HG02840 (cell line): Measurements from ENCODE around the gene PIK3CB.
"Not testable (repeated sequence)": the region's sequence is repeated elsewhere in the genome, so short reads cannot be mapped to it uniquely, and the experiment has no call there.

ENCODE experiments used
- ATAC-seq: cut with Tn5 transposase; IDR thresholded peaks from one replicate; pipeline ENCODE4 v1.9.1; 2021; ENCODE audit warnings: mild to moderate bottlenecking, moderate library complexity, moderate number of reproducible peaks; ENCODE audit not compliant: unreplicated experiment, low FRiP score

Gene PIK3CB

GRCh38 chr3:138687236-138687635, 147.5 kb downstream of the PIK3CB start:
- peak; percentile 25 for ATAC-seq

DNA sequence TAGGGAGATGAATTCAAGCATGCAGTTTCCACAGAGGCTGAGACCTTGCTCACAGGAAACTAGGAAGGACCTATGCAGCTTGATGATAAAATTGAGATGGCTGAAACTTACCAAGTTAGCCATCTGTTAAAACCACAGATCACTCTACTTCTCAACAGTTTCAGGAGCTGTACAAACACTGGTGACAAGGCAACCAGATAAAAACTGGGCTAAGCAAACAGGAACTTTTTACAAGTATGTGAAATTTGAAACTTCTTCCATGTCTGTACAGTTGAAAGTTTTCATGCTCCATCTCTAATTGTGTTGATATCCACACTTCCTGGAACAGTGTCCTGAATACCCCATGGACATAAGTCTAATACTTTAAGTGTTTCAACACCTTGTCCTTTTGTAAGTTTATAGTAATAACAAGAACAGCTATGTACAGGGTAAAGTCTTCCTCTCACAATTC, 147.9 kb downstream of the PIK3CB start:
- ATAC-seq, result peak; percentile 97

- no peak for ATAC-seq
Observed at GRCh38 chr3:138684396-138684795, 150.3 kb downstream of the PIK3CB start.

DNA sequence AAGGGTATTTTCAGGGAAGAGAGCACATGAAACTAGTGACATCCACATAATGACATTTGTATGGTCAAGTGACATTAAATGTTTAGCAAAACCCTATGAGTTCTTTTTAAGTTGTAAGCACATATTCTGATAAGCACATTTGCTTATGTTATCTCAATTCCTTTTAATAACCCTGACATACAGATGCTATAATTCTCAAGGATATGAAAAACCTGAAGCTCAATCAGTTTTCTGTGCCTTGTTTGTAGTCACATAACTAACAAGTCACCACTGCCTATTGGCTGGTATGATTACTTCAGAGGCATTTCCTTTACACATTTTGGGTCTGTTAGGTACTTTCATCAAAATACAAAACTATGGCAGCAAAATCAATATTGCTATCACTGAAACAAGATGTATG, 152.1 kb downstream of the PIK3CB start:
- ATAC-seq, result no peak

DNA sequence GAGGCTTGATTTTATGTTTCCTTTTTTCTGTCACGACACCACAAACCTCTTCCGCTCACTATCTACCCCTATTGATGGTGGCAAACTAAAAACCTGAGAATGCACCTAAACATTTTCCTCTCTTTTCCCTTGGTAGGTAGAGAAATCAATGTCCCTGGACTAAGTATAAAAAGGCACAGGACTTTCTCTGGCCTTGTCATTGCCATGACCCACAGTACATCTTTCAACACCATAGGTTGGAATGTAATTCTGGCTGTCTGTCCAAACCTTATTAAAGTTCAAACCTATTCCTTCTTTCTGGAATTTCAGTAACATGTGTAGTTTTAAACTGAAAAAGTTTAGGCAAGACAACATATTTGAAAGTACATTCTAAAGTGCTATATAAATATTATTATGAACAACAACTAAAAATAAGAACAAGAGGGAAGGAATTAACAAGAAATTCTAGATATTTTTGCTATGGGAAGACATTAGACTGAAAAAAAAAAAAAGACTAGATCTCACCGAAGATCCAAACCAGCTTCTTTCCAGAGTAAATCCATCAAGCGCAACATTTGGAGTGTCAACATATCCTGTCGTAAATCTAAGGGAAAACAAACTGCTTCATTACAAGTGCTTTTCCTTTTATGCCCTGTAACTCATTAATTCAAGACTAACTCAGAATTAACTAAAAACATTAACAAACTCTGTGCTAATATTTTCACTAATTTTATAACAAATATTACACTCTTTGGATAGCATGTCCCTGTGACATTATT, 153.1 kb downstream of the PIK3CB start:
- ATAC-seq, result no peak

- not testable (repeated sequence) for ATAC-seq
Observed at GRCh38 chr3:138680974-138681373, 153.8 kb downstream of the PIK3CB start.

DNA sequence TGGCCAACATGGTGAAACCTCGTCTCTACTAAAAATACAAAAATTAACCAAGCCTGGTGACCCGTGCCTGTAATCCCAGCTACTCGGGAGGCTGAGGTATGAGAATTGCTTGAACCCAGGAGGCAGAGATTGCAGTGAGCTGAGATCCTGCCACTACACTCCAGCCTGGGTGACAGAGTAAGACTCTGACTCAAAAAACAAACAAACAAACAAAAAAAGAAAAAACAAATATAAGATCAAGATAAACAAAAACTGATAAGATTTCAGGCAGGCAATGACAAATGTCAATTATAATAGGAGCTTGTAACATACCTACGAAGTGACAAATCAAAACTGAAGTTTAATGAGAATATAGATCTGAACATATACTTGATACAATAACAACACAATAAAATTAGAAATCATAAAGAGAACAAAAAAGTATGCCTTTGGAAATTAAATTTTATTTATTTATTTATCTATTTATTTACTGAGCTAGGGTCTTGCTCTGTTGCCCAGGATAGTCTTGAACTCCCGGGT, 155.8 kb downstream of the PIK3CB start:
- no peak for ATAC-seq

GRCh38 chr3:138678086-138678485, 156.6 kb downstream of the PIK3CB start:
- no peak for ATAC-seq

- ATAC-seq, result no peak
Observed at GRCh38 chr3:138675393-138675792, 159.3 kb downstream of the PIK3CB start.

DNA sequence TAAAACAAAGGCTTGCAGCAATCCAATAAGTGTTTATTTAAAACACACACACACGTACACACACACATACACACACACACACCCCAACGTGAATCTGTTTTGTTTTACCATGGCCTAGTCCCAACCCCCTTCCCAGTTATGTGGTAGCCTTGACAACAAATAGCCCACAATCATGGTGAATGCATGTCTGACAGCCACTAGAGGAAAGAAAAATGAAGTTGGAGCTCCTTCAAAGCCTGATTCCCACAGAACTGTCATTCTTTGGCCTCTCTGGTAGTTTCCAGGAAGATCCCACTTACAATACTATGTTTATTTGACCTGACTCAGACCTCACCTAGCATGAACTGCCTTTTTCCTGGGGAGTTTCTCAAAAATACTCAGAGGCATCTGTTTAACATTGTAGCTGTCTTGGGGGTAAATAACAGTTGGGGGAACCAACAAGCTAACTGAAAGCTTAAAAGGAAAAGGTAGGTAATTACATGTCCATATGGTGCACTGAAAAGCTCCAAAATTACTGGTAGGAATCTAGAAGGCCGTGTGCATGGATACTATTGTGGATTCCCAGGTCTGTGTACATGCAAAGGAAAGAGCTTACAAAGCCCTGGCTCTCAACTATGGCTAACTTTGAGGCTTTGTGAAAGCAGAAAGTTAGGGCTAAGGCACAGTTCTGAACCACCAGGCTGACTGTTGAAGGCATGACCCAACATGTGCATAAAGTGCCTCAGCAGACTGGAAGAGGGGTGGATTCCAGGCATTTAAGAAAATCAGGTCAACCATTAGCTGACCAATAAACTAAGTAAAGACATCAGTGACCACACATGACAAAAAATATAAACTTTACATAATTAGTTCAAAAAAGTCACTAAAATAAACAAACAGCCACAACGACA, 160.8 kb downstream of the PIK3CB start:
- no peak for ATAC-seq

DNA sequence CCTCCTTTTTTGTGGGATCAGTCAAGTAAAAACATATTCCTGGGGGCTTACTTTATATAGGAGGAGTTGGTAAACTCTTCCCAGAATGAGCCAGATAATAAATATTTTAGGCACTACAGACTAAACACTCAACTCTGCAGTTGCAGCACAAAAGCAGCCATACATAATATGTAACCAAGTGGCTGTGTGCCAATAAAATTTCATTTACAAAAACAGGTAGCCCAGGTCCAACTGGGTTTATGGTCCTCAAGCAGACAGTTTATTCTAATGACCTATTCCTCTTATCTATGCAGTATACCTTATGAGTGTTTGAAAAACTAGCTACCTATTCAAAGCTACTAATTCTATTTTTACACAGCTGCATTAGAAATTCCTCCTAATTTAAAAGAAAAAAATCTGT, 164.3 kb downstream of the PIK3CB start:
- ATAC-seq, result no peak

GRCh38 chr3:138668107-138668506, 166.6 kb downstream of the PIK3CB start:
- no peak for ATAC-seq

- ATAC-seq, result no peak
Observed at GRCh38 chr3:138657508-138657907, 177.2 kb downstream of the PIK3CB start.

- ATAC-seq, result no peak
Observed at GRCh38 chr3:138653567-138653966, 181.2 kb downstream of the PIK3CB start.

DNA sequence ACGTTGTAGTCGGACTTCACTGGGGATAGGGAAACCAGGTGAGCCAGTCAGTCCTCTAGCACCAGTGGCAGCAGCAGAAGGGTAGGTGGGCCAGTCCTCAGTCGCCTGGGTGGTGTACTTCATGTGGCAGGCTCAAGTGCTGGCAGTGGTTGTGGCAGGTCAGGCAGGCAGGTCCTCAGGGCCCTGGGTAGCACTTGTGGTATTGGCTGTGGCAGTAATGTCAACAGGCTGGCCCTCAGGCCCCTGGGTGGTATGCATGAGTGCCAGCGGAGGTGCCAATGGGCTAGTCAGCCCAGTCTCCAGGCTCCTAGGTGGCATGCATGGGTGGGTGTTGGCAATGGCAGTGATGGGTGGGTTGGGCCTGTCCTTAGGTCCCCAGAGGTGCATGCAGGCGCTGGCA, 185.6 kb downstream of the PIK3CB start:
- no peak for ATAC-seq

GRCh38 chr3:138646513-138646912, 188.2 kb downstream of the PIK3CB start:
- ATAC-seq, result no peak

DNA sequence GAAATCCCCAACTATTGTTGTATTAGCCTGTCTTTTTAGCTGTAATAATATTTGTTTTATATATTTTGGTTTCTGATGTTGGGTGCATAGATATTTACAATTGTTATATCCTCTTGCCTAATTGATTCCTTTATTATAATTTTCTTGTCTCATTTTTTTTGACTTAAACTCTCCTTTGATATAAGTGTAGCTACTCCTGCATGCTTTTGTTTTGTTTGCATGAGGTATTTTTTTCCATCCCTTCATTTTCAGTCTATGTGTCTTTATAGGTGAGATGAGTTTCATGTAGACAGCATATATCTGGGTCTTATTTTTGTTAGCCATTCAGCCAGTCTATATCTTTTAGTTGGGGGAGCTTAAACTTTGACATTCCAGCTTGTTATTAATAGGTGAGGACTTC, 188.7 kb downstream of the PIK3CB start:
- ATAC-seq, result no peak

- ATAC-seq, result no peak
Observed at GRCh38 chr3:138642927-138643253, 191.8 kb downstream of the PIK3CB start.

- ATAC-seq, result no peak
Observed at GRCh38 chr3:138642226-138642926, 192.4 kb downstream of the PIK3CB start.

DNA sequence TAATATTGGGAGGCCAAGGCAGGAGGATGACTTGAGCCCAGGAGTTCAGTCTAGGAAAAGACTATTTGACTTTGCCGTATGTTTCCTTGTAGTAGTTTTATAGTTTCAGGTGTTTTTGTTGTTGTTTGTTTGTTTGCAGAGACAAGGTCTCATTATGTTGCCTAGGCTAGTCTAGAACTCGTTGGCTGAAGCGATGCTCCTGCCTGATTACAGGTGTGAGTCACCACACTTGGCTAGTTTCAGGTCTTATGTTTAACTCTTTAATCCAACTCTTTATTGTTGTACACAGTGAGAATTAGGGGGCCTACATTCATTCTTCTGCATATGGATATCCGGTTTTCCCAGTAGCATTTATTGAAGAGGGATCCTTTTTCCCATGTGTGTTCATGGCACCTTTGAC, 194.2 kb downstream of the PIK3CB start:
- ATAC-seq, result no peak

- no peak for ATAC-seq
Observed at GRCh38 chr3:138638641-138639040, 196.1 kb downstream of the PIK3CB start.
